ENCODE results near the gene RHOT2.

DNA sequence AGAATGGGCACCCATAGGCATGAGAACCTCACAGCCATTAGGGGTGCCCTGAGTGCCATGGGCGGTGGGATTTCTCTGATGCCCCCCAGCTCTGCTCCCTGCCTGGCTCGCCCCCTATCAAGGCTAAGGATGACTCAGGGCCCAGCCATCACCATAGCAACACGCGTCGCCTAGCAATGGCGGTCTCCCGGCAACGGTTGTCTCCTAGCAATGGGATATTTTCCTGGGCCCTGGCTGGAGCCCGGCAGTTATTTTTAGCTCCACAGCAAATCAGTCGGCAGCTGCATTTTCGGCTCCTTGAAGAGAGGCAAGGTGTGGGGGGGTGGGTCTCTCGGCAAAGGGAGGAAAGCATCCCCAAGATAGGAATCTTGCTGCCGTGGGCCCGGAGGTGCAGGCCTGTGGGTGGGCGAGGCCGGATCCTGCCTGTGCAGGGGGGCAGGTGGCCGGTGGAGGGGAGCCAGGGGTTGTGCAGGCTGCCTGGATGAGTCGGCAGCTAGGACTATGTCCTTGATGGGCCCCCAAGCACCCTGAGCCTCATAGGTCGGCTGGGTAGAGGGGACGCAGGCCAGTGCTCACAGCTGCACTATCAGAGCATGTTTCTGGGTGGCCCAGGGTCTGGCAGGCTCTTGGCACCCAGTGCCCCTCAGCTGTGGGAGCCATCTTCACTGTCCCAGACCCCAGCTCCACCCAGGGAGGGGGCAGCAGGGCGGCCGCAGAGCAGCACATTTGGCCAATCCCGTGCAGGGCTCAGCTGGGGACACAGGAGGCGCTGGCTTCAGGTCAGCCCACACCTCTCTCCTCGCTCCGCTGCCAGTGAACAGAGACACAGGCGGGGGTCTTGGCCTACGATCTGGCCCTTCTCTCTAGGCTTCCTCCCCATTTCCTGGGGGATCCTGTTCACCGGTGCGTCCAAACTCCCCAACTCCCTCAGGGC is 41.9 kb downstream of the RHOT2 start:
- TF ChIP-seq, protein P1, sequence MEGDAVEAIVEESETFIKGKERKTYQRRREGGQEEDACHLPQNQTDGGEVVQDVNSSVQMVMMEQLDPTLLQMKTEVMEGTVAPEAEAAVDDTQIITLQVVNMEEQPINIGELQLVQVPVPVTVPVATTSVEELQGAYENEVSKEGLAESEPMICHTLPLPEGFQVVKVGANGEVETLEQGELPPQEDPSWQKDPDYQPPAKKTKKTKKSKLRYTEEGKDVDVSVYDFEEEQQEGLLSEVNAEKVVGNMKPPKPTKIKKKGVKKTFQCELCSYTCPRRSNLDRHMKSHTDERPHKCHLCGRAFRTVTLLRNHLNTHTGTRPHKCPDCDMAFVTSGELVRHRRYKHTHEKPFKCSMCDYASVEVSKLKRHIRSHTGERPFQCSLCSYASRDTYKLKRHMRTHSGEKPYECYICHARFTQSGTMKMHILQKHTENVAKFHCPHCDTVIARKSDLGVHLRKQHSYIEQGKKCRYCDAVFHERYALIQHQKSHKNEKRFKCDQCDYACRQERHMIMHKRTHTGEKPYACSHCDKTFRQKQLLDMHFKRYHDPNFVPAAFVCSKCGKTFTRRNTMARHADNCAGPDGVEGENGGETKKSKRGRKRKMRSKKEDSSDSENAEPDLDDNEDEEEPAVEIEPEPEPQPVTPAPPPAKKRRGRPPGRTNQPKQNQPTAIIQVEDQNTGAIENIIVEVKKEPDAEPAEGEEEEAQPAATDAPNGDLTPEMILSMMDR (IDR thresholded peaks at IDR 0.05): no peak
- TF ChIP-seq POLR2A (IDR thresholded peaks at IDR 0.05): no peak

Data from uterus (tissue), 2 donors.